K562 (cell line): ENCODE measurements around the gene MUC3A. TPM values are rescaled to one million over a fixed set of nuclear protein-coding genes. Genes with fewer than 3 reads are reported as not detected.

ENCODE experiments used
- ATAC-seq: fragments of 200-7000 bp; cut with Tn5 transposase; 3 replicates; pipeline ENCODE4 v1.9.1; 2020; ENCODE audit warnings: moderate library complexity
- BruUV-seq: library from RNA; stranded (reverse); fragments of 400-500 nt; replicated peaks from 2 replicates; lab custom pipeline; 2021; lab: Mats Ljungman, UMichigan
- CTCF ChIA-PET: fragments of 300-600 bp; formaldehyde crosslinking; extraction: SDS; loops from one replicate; lab custom pipeline; 2021; ENCODE audit warnings: low intra/inter-chr PET ratio; lab: Yijun Ruan, JAX
- POLR2A ChIA-PET: fragments of 300-600, 350-650 bp; sonication (Branson Sonifier 250); formaldehyde crosslinking; extraction: SDS; loops from one replicate; lab custom pipeline; 2021; ENCODE audit warnings: antibody characterized with exemption, inconsistent platforms; lab: Yijun Ruan, JAX
- DNase-seq, 4 experiments: peaks; one replicate each; pipeline versions ENCODE4 v3.0.0 to v3.0.0-alpha.2; 2011 to 2018; ENCODE audit warnings: low spot score in 3 of 4, mixed read lengths in 3 of 4; ENCODE audit errors: extremely low read depth in 1 of 4
- FAIRE-seq: peaks from 2 replicates; lab custom pipeline; 2011; peaks lifted over from hg19 to GRCh38; lab: Jason Lieb, UNC
- H2AFZ ChIP-seq: 2 replicates; pipeline ENCODE4 v1.6.0; 2011; ENCODE audit warnings: low read depth, low read length, control low read depth, inconsistent platforms
- H3K27ac ChIP-seq: fragments of 200-600 bp; 3 replicates; pipeline ENCODE4 v1.8.0; 2011; ENCODE audit warnings: low read depth, mild to moderate bottlenecking, control low read depth, inconsistent platforms, low read length, moderate library complexity, mixed read lengths; ENCODE audit errors: extremely low read depth
- H3K27me3 ChIP-seq, 2 experiments: fragments of 300-600 bp in 1 of 2; 2 replicates in 1 of 2; 3 replicates in 1 of 2; pipeline versions ENCODE4 v1.6.0 to v1.8.0; 2011; ENCODE audit warnings: inconsistent platforms in 2 of 2, low read length in 2 of 2, mild to moderate bottlenecking in 1 of 2, mixed read lengths in 1 of 2, moderate library complexity in 1 of 2; ENCODE audit not compliant: control insufficient read depth in 2 of 2, insufficient read depth in 2 of 2
- H3K36me3 ChIP-seq: fragments of 300-600 bp; 3 replicates; pipeline ENCODE4 v1.8.0; 2011; ENCODE audit warnings: mild to moderate bottlenecking, low read length, inconsistent platforms; ENCODE audit not compliant: control insufficient read depth, insufficient read depth
- H3K4me1 ChIP-seq, 2 experiments: fragments of 200-600 bp in 1 of 2; replicated peaks in 1 of 2; 2 replicates in 1 of 2; 3 replicates in 1 of 2; pipeline versions ENCODE4 v1.5.1 to v1.8.0; 2011; ENCODE audit warnings: inconsistent platforms in 2 of 2, low read length in 2 of 2, mild to moderate bottlenecking in 1 of 2, mixed read lengths in 1 of 2, moderate library complexity in 1 of 2; ENCODE audit not compliant: control insufficient read depth in 2 of 2, insufficient read depth in 2 of 2
- H3K4me2 ChIP-seq: 2 replicates; pipeline ENCODE4 v1.6.1; 2011; ENCODE audit warnings: low read length, control low read depth, inconsistent platforms, mixed read lengths; ENCODE audit not compliant: insufficient read depth
- H3K4me3 ChIP-seq: fragments of 200-600 bp; sonication (generic), shearing (Covaris generic); 2 replicates; pipeline ENCODE4 v1.5.1; 2016; ENCODE audit warnings: control low read depth, inconsistent platforms
- H3K79me2 ChIP-seq: fragments of 200-600 bp; 3 replicates; pipeline ENCODE4 v1.8.0; 2011; ENCODE audit warnings: low read length, inconsistent platforms; ENCODE audit not compliant: control insufficient read depth, insufficient read depth
- H3K9ac ChIP-seq, 2 experiments: 2 replicates each; pipeline versions ENCODE4 v1.6.0 to v1.6.1; 2011; ENCODE audit warnings: low read depth in 2 of 2, low read length in 2 of 2, control low read depth in 1 of 2, inconsistent platforms in 1 of 2, mild to moderate bottlenecking in 1 of 2, mixed read lengths in 1 of 2; ENCODE audit not compliant: insufficient read depth in 1 of 2
- H3K9me1 ChIP-seq: one replicate; pipeline ENCODE4 v1.6.0; 2011; ENCODE audit warnings: inconsistent platforms, mild to moderate bottlenecking, low read length, moderate library complexity; ENCODE audit not compliant: control insufficient read depth, insufficient read depth
- H3K9me3 ChIP-seq: replicated peaks from 2 replicates; pipeline ENCODE4 v1.5.1; 2011; ENCODE audit warnings: low read depth, low read length, inconsistent platforms; ENCODE audit not compliant: control insufficient read depth, insufficient read depth
- H4K20me1 ChIP-seq: replicated peaks from 2 replicates; pipeline ENCODE4 v1.6.1; 2011; ENCODE audit warnings: low read length, inconsistent platforms, mixed read lengths; ENCODE audit not compliant: control insufficient read depth, insufficient read depth
- ARHGAP35 ChIP-seq: fragments of 450-650 bp; IDR thresholded peaks from 2 replicates; pipeline ENCODE4 v1.6.1; 2018; ENCODE audit not compliant: partially characterized antibody
- CBX8 ChIP-seq: fragments of 200-600 bp; sonication (generic); IDR thresholded peaks from 2 replicates; pipeline ENCODE4 v1.6.1; 2012; ENCODE audit warnings: borderline replicate concordance, mixed run types, low read depth, mild to moderate bottlenecking, moderate library complexity, mixed read lengths, low read length, control low read depth, inconsistent platforms; ENCODE audit not compliant: poor library complexity, severe bottlenecking; ENCODE audit errors: extremely low read depth
- FOXK1 ChIP-seq: sonication (generic); formaldehyde crosslinking; IDR thresholded peaks from 2 replicates; pipeline ENCODE4 v1.8.0; 2022; ENCODE audit warnings: missing genetic modification reagents, mild to moderate bottlenecking, borderline replicate concordance
- GTF2F1 ChIP-seq: IDR thresholded peaks from 2 replicates; pipeline ENCODE4 v1.6.1; 2011; ENCODE audit warnings: low read depth, low read length, improper control_type of control experiment
- HMGN3 ChIP-seq: IDR thresholded peaks from 2 replicates; pipeline ENCODE4 v1.6.1; 2011; ENCODE audit warnings: borderline replicate concordance, low read depth, mild to moderate bottlenecking, mixed read lengths, low read length; ENCODE audit not compliant: insufficient read length; ENCODE audit errors: extremely low read depth
- MYBL2 ChIP-seq, 2 experiments: fragments of 450-650 bp in 1 of 2; sonication (generic) in 1 of 2; formaldehyde crosslinking in 1 of 2; IDR thresholded peaks; 2 replicates each; pipeline versions ENCODE4 v1.6.1 to v1.8.1; 2017 to 2022; ENCODE audit warnings: borderline replicate concordance in 1 of 2, inconsistent platforms in 1 of 2, low read depth in 1 of 2, mild to moderate bottlenecking in 1 of 2, missing genetic modification reagents in 1 of 2, moderate library complexity in 1 of 2
- NFIX ChIP-seq: fragments of 250-450 bp; sonication (Bioruptor Pico); IDR thresholded peaks from 2 replicates; pipeline ENCODE4 v1.4.0; 2020; ENCODE audit warnings: low read depth, mild to moderate bottlenecking, moderate library complexity
- POLR3G ChIP-seq: IDR thresholded peaks from 2 replicates; pipeline ENCODE4 v1.6.1; 2011; ENCODE audit not compliant: insufficient read length, insufficient replicate concordance; ENCODE audit errors: extremely low read depth
- TAF9B ChIP-seq: fragments of 450-650 bp; IDR thresholded peaks from 2 replicates; pipeline ENCODE4 v1.6.1; 2018; ENCODE audit warnings: mild to moderate bottlenecking; ENCODE audit not compliant: partially characterized antibody
- YY1 ChIP-seq, 3 experiments: IDR thresholded peaks; 2 replicates each; pipeline ENCODE4 v1.6.1; 2011; ENCODE audit warnings: low read length in 2 of 3, mild to moderate bottlenecking in 2 of 3, moderate library complexity in 2 of 3, borderline replicate concordance in 1 of 3, control low read depth in 1 of 3, low read depth in 1 of 3; ENCODE audit not compliant: insufficient read depth in 3 of 3, insufficient replicate concordance in 2 of 3, control insufficient read depth in 1 of 3, insufficient read length in 1 of 3; ENCODE audit errors: extremely low read depth in 1 of 3
- ZNF121 ChIP-seq: sonication (generic); formaldehyde crosslinking; conservative IDR thresholded peaks from 2 replicates; pipeline ENCODE4 v1.8.0; 2022; ENCODE audit warnings: missing genetic modification reagents
- ZNF175 ChIP-seq: fragments of 200-800 bp; sonication (Bioruptor generic); IDR thresholded peaks from 2 replicates; pipeline ENCODE4 v1.6.1; 2016; ENCODE audit warnings: low read depth, mild to moderate bottlenecking, missing genetic modification characterization, missing compliant biosample characterization
- WGBS: fragments of 100-300 bp; shearing (Covaris generic); methylation state at CpG from one replicate; pipeline ENCODE4 v1.1.6; 2016; ENCODE audit warnings: low coverage, mixed read lengths; ENCODE audit not compliant: insufficient coverage; ENCODE audit errors: missing lambda C conversion rate; 5-methylcytosine and 5-hydroxymethylcytosine counted together
- in situ Hi-C: fragments of 300-500 bp; cut with MboI; formaldehyde crosslinking; loops from 4 replicates; pipeline ENCODE4 v1.15.0; 2018; ENCODE audit warnings: inconsistent platforms, mixed read lengths
- intact Hi-C: fragments of 100-400 bp; cut with micrococcal nuclease; formaldehyde crosslinking; loops from 2 replicates; pipeline ENCODE4 v1.14.2; 2022
- polyA plus RNA-seq, 8 experiments: library from polyadenylated mRNA; depleted of rRNA in 4 of 8; stranded (reverse) in 5 of 8; unstranded in 3 of 8; fragments of >200 nt; fragmentation: Nextera tagmentation in 2 of 8; fragmentation: Illumina TruSeq in 1 of 8; extraction: Ambion mirVana in 2 of 8; extraction: Trizol in 1 of 8; gene quantifications; 2 replicates each; pipeline versions ENCODE4 v1.2.1 to v1.2.3, GENCODE V29; 2011 to 2014; ENCODE audit warnings: inconsistent platforms in 1 of 8, missing spikeins in 1 of 8
- total RNA-seq, 7 experiments: library from RNA; depleted of rRNA in 6 of 7; stranded (reverse); fragments of >200 nt in 6 of 7; fragmentation: Illumina TruSeq in 2 of 7; extraction: Trizol in 2 of 7; gene quantifications; 2 replicates each; pipeline versions ENCODE4 v1.2.1 to v1.2.3, GENCODE V29; 2011 to 2021; ENCODE audit warnings: low replicate concordance in 1 of 7
- TF ChIP-seq, protein P1 (sequence below): fragments of 450-650 bp; formaldehyde crosslinking; IDR thresholded peaks from 2 replicates; pipeline ENCODE4 v1.4.0; 2020; ENCODE audit warnings: mild to moderate bottlenecking, moderate library complexity
- TF ChIP-seq, protein P2 (sequence below): fragments of 150-350 bp; IDR thresholded peaks from 2 replicates; pipeline ENCODE4 v1.6.1; 2014; ENCODE audit warnings: low read depth, mild to moderate bottlenecking, low read length, borderline replicate concordance

The MUC3A gene
- total and polyA plus RNA-seq, 9 of the 15 experiments (the other 6 are each of a cell fraction or from before 2014, with no cell fraction given) = 0.06 to 2.2 (median 0.20) TPM; not detected in 1

DNA sequence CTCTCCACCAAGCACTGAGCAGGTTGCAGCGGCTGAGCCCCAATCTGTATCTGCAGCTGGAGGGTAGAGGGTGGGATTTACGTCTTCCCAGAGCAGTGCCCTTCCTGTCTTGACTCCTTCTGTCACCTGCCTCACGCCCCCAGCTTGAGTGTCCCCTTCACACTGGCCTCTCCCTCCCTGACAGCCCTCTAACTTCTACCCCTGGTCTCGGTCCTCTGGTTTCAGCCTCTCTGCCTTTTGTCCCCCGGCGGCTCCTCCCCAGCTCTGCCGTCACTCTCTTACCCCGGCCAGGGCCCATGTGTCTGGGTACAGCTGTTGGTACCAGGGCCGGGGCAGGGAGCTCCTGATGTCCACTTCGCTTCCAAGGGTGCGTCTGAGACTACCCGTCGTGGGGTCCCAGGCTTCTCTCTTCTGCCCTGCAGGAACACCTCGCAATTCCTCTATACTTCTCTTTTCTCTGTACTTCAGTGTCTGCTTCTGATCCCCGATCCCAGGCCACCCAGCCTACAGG is 654 bp downstream of the MUC3A start:
- H3K36me3 ChIP-seq = no peaks in the 10 kb centered on the region
- H3K79me2 ChIP-seq = no peaks in the 10 kb centered on the region
- WGBS = 10% methylated on average over 15 of the region's 15 CpGs
- 0 out of 2 replicates have a peak, but pooled peaks cover 2% of the 10 kb centered on the region for H4K20me1 ChIP-seq
- no peaks in the 10 kb centered on the region for H3K9me3 ChIP-seq
- no peaks in the 10 kb centered on the region for H3K9me1 ChIP-seq
- in situ Hi-C loops (no loop called here), intact Hi-C loops (no loop called here)
- no peak overlapping the region for H3K4me3 ChIP-seq
- H3K9ac ChIP-seq = peak overlapping the region in 1 of 2 experiments; percentile 73; a peak in 1 of 4 replicates
- H3K4me1 ChIP-seq = peaks cover 0 to 12% of the 10 kb centered on the region in 2 experiments; a peak in 2 of 5 replicates
- peak; percentile 20; the same call in 2 of the 3 replicates for ATAC-seq
- TF ChIP-seq ARHGAP35 = no peak
- TF ChIP-seq HMGN3 = no peak
- no peak for TF ChIP-seq NFIX (CRISPR knock-in tag)
- no peak for TF ChIP-seq YY1 (IDR thresholded peaks at IDR 0.05; ENCODE audit: borderline replicate concordance in 1 of 3, control insufficient read depth in 1 of 3, extremely low read depth in 1 of 3, insufficient read depth in 3 of 3, insufficient read length in 1 of 3, insufficient replicate concordance in 2 of 3, low read depth in 1 of 3, low read length in 2 of 3)
- TF ChIP-seq MYBL2 (IDR thresholded peaks at IDR 0.05; ENCODE audit: low read depth) = no peak
- no peak for TF ChIP-seq MYBL2 (CRISPR knock-in tag; IDR thresholded peaks at IDR 0.05; ENCODE audit: borderline replicate concordance)
- TF ChIP-seq, protein P1, sequence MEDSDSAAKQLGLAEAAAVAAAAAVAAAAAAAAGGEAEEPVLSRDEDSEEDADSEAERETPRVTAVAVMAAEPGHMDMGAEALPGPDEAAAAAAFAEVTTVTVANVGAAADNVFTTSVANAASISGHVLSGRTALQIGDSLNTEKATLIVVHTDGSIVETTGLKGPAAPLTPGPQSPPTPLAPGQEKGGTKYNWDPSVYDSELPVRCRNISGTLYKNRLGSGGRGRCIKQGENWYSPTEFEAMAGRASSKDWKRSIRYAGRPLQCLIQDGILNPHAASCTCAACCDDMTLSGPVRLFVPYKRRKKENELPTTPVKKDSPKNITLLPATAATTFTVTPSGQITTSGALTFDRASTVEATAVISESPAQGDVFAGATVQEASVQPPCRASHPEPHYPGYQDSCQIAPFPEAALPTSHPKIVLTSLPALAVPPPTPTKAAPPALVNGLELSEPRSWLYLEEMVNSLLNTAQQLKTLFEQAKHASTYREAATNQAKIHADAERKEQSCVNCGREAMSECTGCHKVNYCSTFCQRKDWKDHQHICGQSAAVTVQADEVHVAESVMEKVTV (CRISPR knock-in tag) = no peak
- TF ChIP-seq TAF9B = no peak
- no peak for TF ChIP-seq ZNF121
- no peak for TF ChIP-seq GTF2F1
- TF ChIP-seq POLR3G = no peak
- TF ChIP-seq ZNF175 = no peak
- TF ChIP-seq, protein P2, sequence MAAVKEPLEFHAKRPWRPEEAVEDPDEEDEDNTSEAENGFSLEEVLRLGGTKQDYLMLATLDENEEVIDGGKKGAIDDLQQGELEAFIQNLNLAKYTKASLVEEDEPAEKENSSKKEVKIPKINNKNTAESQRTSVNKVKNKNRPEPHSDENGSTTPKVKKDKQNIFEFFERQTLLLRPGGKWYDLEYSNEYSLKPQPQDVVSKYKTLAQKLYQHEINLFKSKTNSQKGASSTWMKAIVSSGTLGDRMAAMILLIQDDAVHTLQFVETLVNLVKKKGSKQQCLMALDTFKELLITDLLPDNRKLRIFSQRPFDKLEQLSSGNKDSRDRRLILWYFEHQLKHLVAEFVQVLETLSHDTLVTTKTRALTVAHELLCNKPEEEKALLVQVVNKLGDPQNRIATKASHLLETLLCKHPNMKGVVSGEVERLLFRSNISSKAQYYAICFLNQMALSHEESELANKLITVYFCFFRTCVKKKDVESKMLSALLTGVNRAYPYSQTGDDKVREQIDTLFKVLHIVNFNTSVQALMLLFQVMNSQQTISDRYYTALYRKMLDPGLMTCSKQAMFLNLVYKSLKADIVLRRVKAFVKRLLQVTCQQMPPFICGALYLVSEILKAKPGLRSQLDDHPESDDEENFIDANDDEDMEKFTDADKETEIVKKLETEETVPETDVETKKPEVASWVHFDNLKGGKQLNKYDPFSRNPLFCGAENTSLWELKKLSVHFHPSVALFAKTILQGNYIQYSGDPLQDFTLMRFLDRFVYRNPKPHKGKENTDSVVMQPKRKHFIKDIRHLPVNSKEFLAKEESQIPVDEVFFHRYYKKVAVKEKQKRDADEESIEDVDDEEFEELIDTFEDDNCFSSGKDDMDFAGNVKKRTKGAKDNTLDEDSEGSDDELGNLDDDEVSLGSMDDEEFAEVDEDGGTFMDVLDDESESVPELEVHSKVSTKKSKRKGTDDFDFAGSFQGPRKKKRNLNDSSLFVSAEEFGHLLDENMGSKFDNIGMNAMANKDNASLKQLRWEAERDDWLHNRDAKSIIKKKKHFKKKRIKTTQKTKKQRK = no peak
- TF ChIP-seq CBX8 = no peak
- TF ChIP-seq FOXK1 (CRISPR knock-in tag) = no peak
- ChIA-PET POLR2A (interaction anchor here (0.7 to 2.5 kb wide), 4 partner anchors 10 to 1383 kb away, joined by 3 to 8 read pairs (median 5); partner anchors contain the start of gene ACHE), CTCF (no interaction called here)
- FAIRE-seq = no peak
- DNase-seq = peak in 1 of 4 experiments; percentile 12
- H3K4me2 ChIP-seq = no peak overlapping the region
- peak overlapping the region; percentile 18; the same call in 1 of the 2 replicates for H2AFZ ChIP-seq
- BruUV-seq = no TSS peak
- H3K27me3 ChIP-seq = peaks cover 33 to 59% of the 10 kb centered on the region in 2 experiments
- H3K27ac ChIP-seq = no peak overlapping the region
